Astrocyte (in vitro differentiated cells and primary cell): ENCODE measurements around the gene EBLN2. TPM values are rescaled to one million over a fixed set of nuclear protein-coding genes. Genes with fewer than 3 reads are reported as not detected.

Source experiments
- DNase-seq: peaks from one replicate; pipeline ENCODE4 v3.0.0-alpha.2; 2010; ENCODE audit warnings: low read depth
- FAIRE-seq: peaks from 2 replicates; lab custom pipeline; 2011; peaks lifted over from hg19 to GRCh38; lab: Jason Lieb, UNC
- H2AFZ ChIP-seq: 2 replicates; pipeline ENCODE4 v1.6.0; 2012; ENCODE audit warnings: low read depth, low read length, inconsistent platforms
- H3K27ac ChIP-seq: 2 replicates; pipeline ENCODE4 v1.5.1; 2011; ENCODE audit warnings: low read depth, low read length, inconsistent platforms
- H3K27me3 ChIP-seq: 2 replicates; pipeline ENCODE4 v1.6.0; 2011; ENCODE audit warnings: low read length, inconsistent platforms; ENCODE audit not compliant: insufficient read depth
- H3K36me3 ChIP-seq: 2 replicates; pipeline ENCODE4 v1.5.1; 2011; ENCODE audit warnings: low read length, inconsistent platforms; ENCODE audit not compliant: insufficient read depth
- H3K4me1 ChIP-seq: 2 replicates; pipeline ENCODE4 v1.5.1; 2011; ENCODE audit warnings: low read length, inconsistent platforms; ENCODE audit not compliant: insufficient read depth
- H3K4me2 ChIP-seq: 2 replicates; pipeline ENCODE4 v1.6.0; 2012; ENCODE audit warnings: low read length, inconsistent platforms
- H3K4me3 ChIP-seq: 2 replicates; pipeline ENCODE4 v1.5.1; 2011; ENCODE audit warnings: low read depth, mild to moderate bottlenecking, low read length, inconsistent platforms; ENCODE audit not compliant: insufficient read depth
- H3K79me2 ChIP-seq: 2 replicates; pipeline ENCODE4 v1.6.0; 2012; ENCODE audit warnings: mild to moderate bottlenecking, low read length, inconsistent platforms; ENCODE audit not compliant: insufficient read depth
- H3K9ac ChIP-seq: 2 replicates; pipeline ENCODE4 v1.6.0; 2012; ENCODE audit warnings: mild to moderate bottlenecking, low read length, inconsistent platforms
- H3K9me3 ChIP-seq: 2 replicates; pipeline ENCODE4 v1.5.1; 2012; ENCODE audit warnings: low read depth, mild to moderate bottlenecking, low read length, inconsistent platforms; ENCODE audit not compliant: insufficient read depth
- H4K20me1 ChIP-seq: 2 replicates; pipeline ENCODE4 v1.6.0; 2012; ENCODE audit warnings: low read length, inconsistent platforms; ENCODE audit not compliant: insufficient read depth
- H3K27ac Mint-ChIP-seq: one replicate; pipeline ENCODE4 v1.8.0; 2021; ENCODE audit warnings: mild to moderate bottlenecking, mixed read lengths; ENCODE audit not compliant: unreplicated experiment
- H3K27me3 Mint-ChIP-seq: one replicate; pipeline ENCODE4 v1.8.0; 2021; ENCODE audit warnings: low read depth, mixed read lengths; ENCODE audit not compliant: unreplicated experiment
- H3K36me3 Mint-ChIP-seq: one replicate; pipeline ENCODE4 v1.8.0; 2021; ENCODE audit warnings: low read depth, mixed read lengths; ENCODE audit not compliant: unreplicated experiment
- H3K4me1 Mint-ChIP-seq: one replicate; pipeline ENCODE4 v1.8.0; 2021; ENCODE audit warnings: low read depth, mixed read lengths; ENCODE audit not compliant: unreplicated experiment
- H3K4me3 Mint-ChIP-seq: one replicate; pipeline ENCODE4 v1.8.0; 2021; ENCODE audit warnings: mild to moderate bottlenecking, moderate library complexity, mixed read lengths; ENCODE audit not compliant: unreplicated experiment
- H3K9me3 Mint-ChIP-seq: one replicate; pipeline ENCODE4 v1.8.0; 2021; ENCODE audit warnings: mild to moderate bottlenecking, mixed read lengths; ENCODE audit not compliant: unreplicated experiment
- CTCF ChIP-seq: IDR thresholded peaks from 2 replicates; pipeline ENCODE4 v1.5.1; 2011; ENCODE audit warnings: low read depth, mild to moderate bottlenecking, inconsistent platforms, low read length, moderate library complexity; ENCODE audit not compliant: insufficient read depth
- EZH2 ChIP-seq: IDR thresholded peaks from 2 replicates; pipeline ENCODE4 v1.6.1; 2012; ENCODE audit warnings: mild to moderate bottlenecking, low read length, inconsistent platforms; ENCODE audit not compliant: insufficient read depth
- total RNA-seq: library from RNA; stranded (reverse); gene quantifications from 2 replicates; pipeline ENCODE4 v1.2.1, GENCODE V29; 2021

EBLN2 gene
- total RNA-seq, 1 donor from 2014 or later, result 3.1 TPM

- no peaks in the 10 kb centered on the region for H3K9me3 Mint-ChIP-seq
These were observed 40.1 kb upstream of the EBLN2 start for GRCh38 chr3:73021301-73021835.

GRCh38 chr3:73024836-73025235 is 36.6 kb upstream of the EBLN2 start:
- FAIRE-seq, result no peak
- H3K79me2 ChIP-seq, result peaks cover 98% of the 10 kb centered on the region
- H3K36me3 Mint-ChIP-seq, result peaks cover 4% of the 10 kb centered on the region

More at GRCh38 chr3:73021301-73021835, 40.1 kb upstream of the EBLN2 start:
- Histone ChIP-seq H3K4me2 (no peak overlapping the region), H3K9me3 (no peaks in the 10 kb centered on the region), H3K27ac (no peak overlapping the region), H3K4me1 (peaks cover 3% of the 10 kb centered on the region), H4K20me1 (peaks cover 91% of the 10 kb centered on the region), H2AFZ (no peak overlapping the region), H3K27me3 (no peaks in the 10 kb centered on the region), H3K36me3 (no peaks in the 10 kb centered on the region), H3K79me2 (peaks cover 100% of the 10 kb centered on the region), H3K9ac (no peak overlapping the region), H3K4me3 (no peak overlapping the region)
- Mint-ChIP-seq H3K36me3 (peaks cover 4% of the 10 kb centered on the region), H3K27ac (no peak overlapping the region), H3K27me3 (no peaks in the 10 kb centered on the region), H3K4me1 (peaks cover 17% of the 10 kb centered on the region), H3K4me3 (no peak overlapping the region)
- no peak for DNase-seq
- TF ChIP-seq CTCF, result no peak
- no peak for TF ChIP-seq EZH2
- FAIRE-seq, result no peak

More at GRCh38 chr3:73024836-73025235, 36.6 kb upstream of the EBLN2 start:
- no peaks in the 10 kb centered on the region for H3K9me3 ChIP-seq
- no peak overlapping the region for H2AFZ ChIP-seq
- H3K27ac ChIP-seq, result no peak overlapping the region
- H3K27me3 ChIP-seq, result no peaks in the 10 kb centered on the region
- H3K4me3 ChIP-seq, result no peak overlapping the region
- H4K20me1 ChIP-seq, result peaks cover 92% of the 10 kb centered on the region
- no peak for DNase-seq
- peaks cover 30% of the 10 kb centered on the region for H3K4me1 Mint-ChIP-seq
- H3K27me3 Mint-ChIP-seq, result no peaks in the 10 kb centered on the region
- H3K36me3 ChIP-seq, result no peaks in the 10 kb centered on the region
- H3K9ac ChIP-seq, result no peak overlapping the region
- peaks cover 14% of the 10 kb centered on the region for H3K4me1 ChIP-seq
- H3K9me3 Mint-ChIP-seq, result no peaks in the 10 kb centered on the region
- no peak overlapping the region for H3K27ac Mint-ChIP-seq
- H3K4me3 Mint-ChIP-seq, result no peak overlapping the region
- H3K4me2 ChIP-seq, result no peak overlapping the region
- TF ChIP-seq EZH2 (no peak), CTCF (no peak)
